ENCODE measurements around the gene ATP4A. TPM values are rescaled to one million over a fixed set of nuclear protein-coding genes. Genes with fewer than 3 reads are reported as not detected.

ATP4A gene
- total and polyA plus RNA-seq, 9 donors: 0.02 TPM; not detected in 8

GRCh38 chr19:35565016-35565856 is 1.8 kb upstream of the ATP4A start:
- intact Hi-C loops (cut with DNase I): no loop called here
- Histone ChIP-seq H3K9me3 (no peaks in the 10 kb centered on the region), H3K27me3 (no peaks in the 10 kb centered on the region), H3K4me3 (no peak overlapping the region), H3K36me3 (no peaks in the 10 kb centered on the region), H3K27ac (no peak overlapping the region), H3K4me1 (ENCODE audit: insufficient read depth) (no peaks in the 10 kb centered on the region)
- TF ChIP-seq POLR2A (IDR thresholded peaks at IDR 0.05) (no peak), EP300 (IDR thresholded peaks at IDR 0.05) (no peak), CTCF (IDR thresholded peaks at IDR 0.05) (no peak)
- DNase-seq: no peak
- WGBS, 3 donors: 73 to 82% (median 76%) methylated on average over 12 of the region's 12 CpGs

GRCh38 chr19:35562776-35563175 is 682 bp downstream of the ATP4A start:
- intact Hi-C loops (cut with DNase I): no loop called here
- no peaks in the 10 kb centered on the region for H3K4me1 ChIP-seq (ENCODE audit: insufficient read depth)
- no peak overlapping the region for H3K27ac ChIP-seq
- no peak for TF ChIP-seq CTCF (IDR thresholded peaks at IDR 0.05)
- no peak for TF ChIP-seq EP300 (IDR thresholded peaks at IDR 0.05)
- no peak for TF ChIP-seq POLR2A (IDR thresholded peaks at IDR 0.05)
- no peaks in the 10 kb centered on the region for H3K27me3 ChIP-seq
- 42 to 58% (median 58%) methylated on average over 2 of the region's 2 CpGs for WGBS, 3 donors
- no peak overlapping the region for H3K4me3 ChIP-seq
- no peak for DNase-seq
- H3K36me3 ChIP-seq: no peaks in the 10 kb centered on the region
- H3K9me3 ChIP-seq: no peaks in the 10 kb centered on the region

- no peak for DNase-seq
- H3K4me3 ChIP-seq: no peak overlapping the region
- no peaks in the 10 kb centered on the region for H3K36me3 ChIP-seq
- H3K27me3 ChIP-seq: no peaks in the 10 kb centered on the region
- H3K9me3 ChIP-seq: no peaks in the 10 kb centered on the region
- TF ChIP-seq CTCF (IDR thresholded peaks at IDR 0.05): no peak
- no peak for TF ChIP-seq POLR2A (IDR thresholded peaks at IDR 0.05)
- TF ChIP-seq EP300 (IDR thresholded peaks at IDR 0.05): no peak
- H3K27ac ChIP-seq: no peak overlapping the region
- H3K4me1 ChIP-seq (ENCODE audit: insufficient read depth): no peaks in the 10 kb centered on the region
- WGBS, 3 donors: 53 to 64% (median 61%) methylated on average over 17 of the region's 17 CpGs
- intact Hi-C loops (cut with DNase I): no loop called here
Measured at GRCh38 chr19:35562336-35562735, 1.1 kb downstream of the ATP4A start.

- Histone ChIP-seq H3K27me3 (no peaks in the 10 kb centered on the region), H3K36me3 (no peaks in the 10 kb centered on the region), H3K4me3 (no peak overlapping the region), H3K27ac (no peak overlapping the region), H3K9me3 (no peaks in the 10 kb centered on the region), H3K4me1 (ENCODE audit: insufficient read depth) (no peaks in the 10 kb centered on the region)
- intact Hi-C loops (cut with DNase I): no loop called here
- TF ChIP-seq CTCF (IDR thresholded peaks at IDR 0.05): no peak
- WGBS, 3 donors: 73 to 81% (median 74%) methylated on average over 6 of the region's 6 CpGs
- no peak for DNase-seq
Measured at GRCh38 chr19:35561436-35561835, 2.0 kb downstream of the ATP4A start.

Data from ovary (tissue), 9 donors.